GM10266 (cell line): Measurements from ENCODE around the gene TCHP.

Experiments
- DNase-seq: peaks from one replicate; pipeline ENCODE4 v3.0.0; 2012; ENCODE audit errors: extremely low spot score
- CTCF ChIP-seq: IDR thresholded peaks from 2 replicates; pipeline ENCODE4 v1.5.1; 2012; ENCODE audit warnings: mild to moderate bottlenecking, low read depth; ENCODE audit not compliant: control insufficient read depth, insufficient read depth; ENCODE audit errors: missing control alignments

Gene TCHP

GRCh38 chr12:109923038-109923437 lies 23.0 kb downstream of the TCHP start:
- DNase-seq = no peak
- TF ChIP-seq CTCF = no peak

- no peak for TF ChIP-seq CTCF
- DNase-seq = no peak
Measured at GRCh38 chr12:109923481-109924245, 23.6 kb downstream of the TCHP start.

GRCh38 chr12:109925185-109925840 lies 25.2 kb downstream of the TCHP start:
- no peak for TF ChIP-seq CTCF
- no peak for DNase-seq

GRCh38 chr12:109926016-109926415 lies 25.9 kb downstream of the TCHP start:
- TF ChIP-seq CTCF = no peak
- no peak for DNase-seq

GRCh38 chr12:109926488-109927210 lies 26.6 kb downstream of the TCHP start:
- TF ChIP-seq CTCF = no peak
- no peak for DNase-seq

GRCh38 chr12:109927622-109928021 lies 27.5 kb downstream of the TCHP start:
- peak; percentile 46 for TF ChIP-seq CTCF
- peak; percentile 47 for DNase-seq
